Measurements from ENCODE around the gene CNR1. TPM values are rescaled to one million over a fixed set of nuclear protein-coding genes. Genes with fewer than 3 reads are reported as not detected.

Gene CNR1
- total RNA-seq, 1 donor from 2014 or later: not detected

- no peak for DNase-seq (ENCODE audit: low read depth)
Measured at GRCh38 chr6:88144637-88145297, 21.4 kb downstream of the CNR1 start.

GRCh38 chr6:88143421-88144157 is 22.6 kb downstream of the CNR1 start:
- no peak for DNase-seq (ENCODE audit: low read depth)

GRCh38 chr6:88142297-88142668 is 23.9 kb downstream of the CNR1 start:
- no peak for DNase-seq (ENCODE audit: low read depth)

- DNase-seq (ENCODE audit: low read depth): no peak
Measured at GRCh38 chr6:88141561-88142296, 24.4 kb downstream of the CNR1 start.

- DNase-seq (ENCODE audit: low read depth): no peak
Measured at GRCh38 chr6:88137915-88138314, 28.2 kb downstream of the CNR1 start.

GRCh38 chr6:88135578-88136114 is 30.5 kb downstream of the CNR1 start:
- no peak for DNase-seq (ENCODE audit: low read depth)

- no peak for DNase-seq (ENCODE audit: low read depth)
Measured at GRCh38 chr6:88134575-88134974, 31.6 kb downstream of the CNR1 start.

GRCh38 chr6:88133718-88134117 is 32.4 kb downstream of the CNR1 start:
- no peak for DNase-seq (ENCODE audit: low read depth)

- DNase-seq (ENCODE audit: low read depth): no peak
Measured at GRCh38 chr6:88124925-88125557, 41.1 kb downstream of the CNR1 start.

- no peak for DNase-seq (ENCODE audit: low read depth)
Measured at GRCh38 chr6:88120635-88121034, 45.5 kb downstream of the CNR1 start.

GRCh38 chr6:88119769-88120168 is 46.4 kb downstream of the CNR1 start:
- peak; percentile 20 for DNase-seq (ENCODE audit: low read depth)

- DNase-seq (ENCODE audit: low read depth): no peak
Measured at GRCh38 chr6:88116276-88116675, 49.9 kb downstream of the CNR1 start.

GRCh38 chr6:88115307-88115706 is 50.8 kb downstream of the CNR1 start:
- DNase-seq (ENCODE audit: low read depth): no peak

- DNase-seq (ENCODE audit: low read depth): no peak
Measured at GRCh38 chr6:88114838-88115237, 51.3 kb downstream of the CNR1 start.

GRCh38 chr6:88111991-88112390 is 54.2 kb downstream of the CNR1 start:
- DNase-seq (ENCODE audit: low read depth): no peak

GRCh38 chr6:88107241-88107640 is 58.9 kb downstream of the CNR1 start:
- DNase-seq (ENCODE audit: low read depth): no peak

- no peak for DNase-seq (ENCODE audit: low read depth)
Measured at GRCh38 chr6:88105741-88106340, 60.3 kb downstream of the CNR1 start.

All from myocyte (in vitro differentiated cells).